HEK293T (cell line): Measurements from ENCODE around the gene CENPT.

Source experiments
- BHLHE40 ChIP-seq: fragments of 450-650 bp; IDR thresholded peaks from 2 replicates; pipeline ENCODE4 v1.6.1; 2016; ENCODE audit warnings: mild to moderate bottlenecking, moderate library complexity, borderline replicate concordance
- CTBP1 ChIP-seq: fragments of 450-650 bp; IDR thresholded peaks from 2 replicates; pipeline ENCODE4 v1.6.1; 2016; ENCODE audit warnings: borderline replicate concordance
- FOXM1 ChIP-seq: fragments of 450-650 bp; IDR thresholded peaks from 2 replicates; pipeline ENCODE4 v1.6.1; 2017; ENCODE audit warnings: mild to moderate bottlenecking, borderline replicate concordance
- HDGF ChIP-seq: fragments of 450-650 bp; IDR thresholded peaks from 2 replicates; pipeline ENCODE4 v1.6.1; 2017; ENCODE audit warnings: antibody characterized with exemption, borderline replicate concordance
- SP1 ChIP-seq: fragments of 450-650 bp; IDR thresholded peaks from 2 replicates; pipeline ENCODE4 v1.6.1; 2017
- SUZ12 ChIP-seq: fragments of 450-650 bp; IDR thresholded peaks from 2 replicates; pipeline ENCODE4 v1.6.1; 2016; ENCODE audit warnings: mild to moderate bottlenecking
- TF ChIP-seq, protein P1 (sequence below): fragments of 450-650 bp; IDR thresholded peaks from 2 replicates; pipeline ENCODE4 v1.6.1; 2016

DNA sequence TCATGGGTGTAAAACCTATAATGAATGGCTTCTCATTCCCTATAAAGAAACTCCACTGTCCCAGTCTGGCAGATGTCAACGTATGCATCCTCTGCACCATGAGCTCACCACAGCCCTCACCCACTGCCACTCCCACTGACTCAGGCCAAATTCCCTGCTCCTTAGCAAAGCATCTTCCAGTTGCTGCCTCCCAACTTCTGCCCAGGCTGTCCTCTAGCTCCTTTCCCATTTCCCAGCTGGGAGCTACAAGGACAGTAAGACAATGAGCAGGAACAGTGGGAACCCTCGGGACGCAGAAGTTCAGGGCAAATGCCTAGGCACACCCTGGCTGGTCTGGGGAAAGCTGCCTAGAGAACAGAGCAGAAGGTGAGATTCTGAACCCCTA is 14.5 kb downstream of the CENPT start:
- TF ChIP-seq BHLHE40 (no peak), FOXM1 (no peak), SP1 (no peak), CTBP1 (no peak), SUZ12 (no peak), HDGF (no peak)
- TF ChIP-seq, protein P1, sequence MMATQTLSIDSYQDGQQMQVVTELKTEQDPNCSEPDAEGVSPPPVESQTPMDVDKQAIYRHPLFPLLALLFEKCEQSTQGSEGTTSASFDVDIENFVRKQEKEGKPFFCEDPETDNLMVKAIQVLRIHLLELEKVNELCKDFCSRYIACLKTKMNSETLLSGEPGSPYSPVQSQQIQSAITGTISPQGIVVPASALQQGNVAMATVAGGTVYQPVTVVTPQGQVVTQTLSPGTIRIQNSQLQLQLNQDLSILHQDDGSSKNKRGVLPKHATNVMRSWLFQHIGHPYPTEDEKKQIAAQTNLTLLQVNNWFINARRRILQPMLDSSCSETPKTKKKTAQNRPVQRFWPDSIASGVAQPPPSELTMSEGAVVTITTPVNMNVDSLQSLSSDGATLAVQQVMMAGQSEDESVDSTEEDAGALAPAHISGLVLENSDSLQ: no peak
